ENCODE measurements around the gene NANOGP8. TPM values are rescaled to one million over a fixed set of nuclear protein-coding genes. Genes with fewer than 3 reads are reported as not detected.

NANOGP8 gene
- total and polyA plus RNA-seq, 12 donors, result 0.28 to 1.2 (median 0.61) TPM; not detected in 7

- WGBS, 4 donors, result 81 to 87% (median 84%) methylated on average over 8 of the region's 8 CpGs
- Histone ChIP-seq H3K4me1 (replicated peaks in 1 of 2) (no peaks in the 10 kb centered on the region), H3K4me3 (no peak overlapping the region), H3K36me3 (replicated peaks in 1 of 2) (no peaks in the 10 kb centered on the region), H3K27ac (no peak overlapping the region), H3K27me3 (no peaks in the 10 kb centered on the region), H3K9me3 (replicated peaks in 1 of 3) (no peaks in the 10 kb centered on the region)
- DNase-seq, result no peak
- intact Hi-C loops (cut with DNase I), result no loop called here
- no peak for TF ChIP-seq CTCF (IDR thresholded peaks at IDR 0.05)
- TF ChIP-seq POLR2A (IDR thresholded peaks at IDR 0.05), result no peak
Observed at GRCh38 chr15:35040339-35041255, 44.5 kb downstream of the NANOGP8 start.

GRCh38 chr15:35038626-35039451, 46.3 kb downstream of the NANOGP8 start:
- no peaks in the 10 kb centered on the region for H3K4me1 ChIP-seq (replicated peaks in 1 of 2)
- H3K27me3 ChIP-seq, result no peaks in the 10 kb centered on the region
- WGBS, 4 donors, result 64 to 75% (median 67%) methylated on average over 6 of the region's 6 CpGs
- no peak overlapping the region for H3K27ac ChIP-seq
- H3K4me3 ChIP-seq, result no peak overlapping the region
- intact Hi-C loops (cut with DNase I), result no loop called here
- no peaks in the 10 kb centered on the region for H3K9me3 ChIP-seq (replicated peaks in 1 of 3)
- TF ChIP-seq POLR2A (IDR thresholded peaks at IDR 0.05), result no peak
- no peak for TF ChIP-seq CTCF (IDR thresholded peaks at IDR 0.05)
- no peak for DNase-seq
- H3K36me3 ChIP-seq (replicated peaks in 1 of 2), result no peaks in the 10 kb centered on the region

Other genes with a start within 250 kb of the NANOGP8 start
- gene AQR, start 115.6 kb downstream of the NANOGP8 start, total RNA-seq, result 10 to 100 TPM; 13.9 to 40.1 (median 30.5) TPM
- 10 to 100 TPM; 10.2 to 43.4 (median 24.3) TPM for gene AQR, start 115.6 kb downstream of the NANOGP8 start, polyA plus RNA-seq
- gene ZNF770, start 97.0 kb downstream of the NANOGP8 start, total RNA-seq, result 10 to 100 TPM; 15.4 to 37.6 (median 32.7) TPM
- gene ZNF770, start 97.0 kb downstream of the NANOGP8 start, polyA plus RNA-seq, result 10 to 100 TPM in 2 of 3 donors, 1 to 10 TPM in 1; 7.3 to 37.0 (median 10.8) TPM